Mesendoderm (in vitro differentiated cells): ENCODE data around the gene TMEM45B.
"Not testable (repeated sequence)": the region's sequence is repeated elsewhere in the genome, so short reads cannot be mapped to it uniquely, and the experiment has no call there.

Source experiments
- DNase-seq: peaks from one replicate; pipeline ENCODE4 v3.0.0; 2013
- H2AK5ac ChIP-seq: 2 replicates; pipeline ENCODE4 v1.6.1; 2013; ENCODE audit warnings: low read length, inconsistent platforms
- H2BK120ac ChIP-seq: 2 replicates; pipeline ENCODE4 v1.6.1; 2013; ENCODE audit warnings: low read depth, mild to moderate bottlenecking, low read length, moderate library complexity, mixed read lengths
- H2BK15ac ChIP-seq: replicated peaks from 2 replicates; pipeline ENCODE4 v1.6.1; 2013; ENCODE audit warnings: low read depth, mild to moderate bottlenecking, moderate library complexity
- H2BK5ac ChIP-seq: 2 replicates; pipeline ENCODE4 v1.6.1; 2013; ENCODE audit warnings: low read length, inconsistent platforms
- H3K18ac ChIP-seq: 2 replicates; pipeline ENCODE4 v1.6.1; 2013; ENCODE audit warnings: mild to moderate bottlenecking, low read length, mixed read lengths
- H3K23ac ChIP-seq: one replicate; pipeline ENCODE4 v1.6.1; 2013; ENCODE audit warnings: low read length
- H3K27ac ChIP-seq: 2 replicates; pipeline ENCODE4 v1.5.1; 2013; ENCODE audit warnings: low read depth, mild to moderate bottlenecking, inconsistent platforms, low read length, moderate library complexity
- H3K27me3 ChIP-seq: 2 replicates; pipeline ENCODE4 v1.6.1; 2013; ENCODE audit warnings: low read length, control low read depth, mild to moderate bottlenecking, inconsistent platforms; ENCODE audit not compliant: insufficient read depth, poor library complexity
- H3K36me3 ChIP-seq: 2 replicates; pipeline ENCODE4 v1.6.1; 2013; ENCODE audit warnings: low read length, inconsistent platforms; ENCODE audit not compliant: control insufficient read depth, insufficient read depth
- H3K4ac ChIP-seq: one replicate; pipeline ENCODE4 v1.6.1; 2013; ENCODE audit warnings: low read depth, mild to moderate bottlenecking, low read length, moderate library complexity
- H3K4me1 ChIP-seq: 2 replicates; pipeline ENCODE4 v1.6.1; 2013; ENCODE audit warnings: low read depth, low read length, inconsistent platforms; ENCODE audit not compliant: control insufficient read depth
- H3K4me2 ChIP-seq: 2 replicates; pipeline ENCODE4 v1.6.1; 2013; ENCODE audit warnings: low read length
- H3K4me3 ChIP-seq: 2 replicates; pipeline ENCODE4 v1.5.1; 2013; ENCODE audit warnings: mild to moderate bottlenecking, low read length
- H3K56ac ChIP-seq: one replicate; pipeline ENCODE4 v1.6.1; 2013; ENCODE audit warnings: low read length
- H3K79me1 ChIP-seq: 2 replicates; pipeline ENCODE4 v1.6.1; 2013; ENCODE audit warnings: low read length, inconsistent platforms
- H3K79me2 ChIP-seq: 2 replicates; pipeline ENCODE4 v1.6.1; 2013; ENCODE audit warnings: mild to moderate bottlenecking, low read length; ENCODE audit not compliant: control insufficient read depth, insufficient read depth
- H3K9ac ChIP-seq: 2 replicates; pipeline ENCODE4 v1.6.1; 2013; ENCODE audit warnings: low read length, inconsistent platforms
- H4K5ac ChIP-seq: one replicate; pipeline ENCODE4 v1.6.1; 2013; ENCODE audit warnings: low read length
- H4K8ac ChIP-seq: one replicate; pipeline ENCODE4 v1.6.1; 2013; ENCODE audit warnings: low read depth, mild to moderate bottlenecking, control low read depth, low read length, moderate library complexity
- WGBS: extraction: QIAGEN DNeasy Blood & Tissue Kit; methylation state at CpG from one replicate; pipeline ENCODE4 v1.1.7; 2013; ENCODE audit warnings: low lambda C conversion rate, missing lambda C conversion rate; ENCODE audit not compliant: insufficient coverage; ENCODE audit errors: extremely low coverage; 5-methylcytosine and 5-hydroxymethylcytosine counted together

Gene TMEM45B

DNA sequence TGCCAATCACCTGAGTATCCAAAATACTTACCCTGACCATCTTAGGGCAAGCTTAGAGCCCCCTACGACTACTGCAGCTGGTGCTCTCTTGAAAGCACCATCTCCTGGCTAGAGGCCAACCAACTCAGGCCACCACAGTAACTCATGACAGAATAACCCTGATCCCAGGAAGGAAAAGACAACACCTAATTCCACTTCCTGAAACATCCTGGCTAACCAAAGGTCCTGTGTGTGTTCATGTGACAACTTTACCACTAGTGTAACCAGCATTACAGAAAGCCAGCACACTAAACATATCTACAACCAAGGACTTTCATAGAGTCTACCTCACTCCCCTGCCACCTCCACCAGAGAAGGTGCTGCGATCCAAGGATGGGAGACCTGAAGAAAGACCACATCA, 17.4 kb upstream of the TMEM45B start:
- no peak overlapping the region for H4K5ac ChIP-seq
- no peaks in the 10 kb centered on the region for H3K27me3 ChIP-seq
- no CpG with 5 or more reads among the region's 2 CpGs for WGBS
- no peak overlapping the region for H3K56ac ChIP-seq
- no peak overlapping the region for H3K27ac ChIP-seq
- H3K9ac ChIP-seq = no peak overlapping the region
- H2AK5ac ChIP-seq = no peak overlapping the region
- no peak for DNase-seq
- H3K4ac ChIP-seq = no peak overlapping the region
- no peak overlapping the region for H3K4me3 ChIP-seq
- H3K36me3 ChIP-seq = no peaks in the 10 kb centered on the region
- H4K8ac ChIP-seq = no peak overlapping the region
- H2BK120ac ChIP-seq = no peak overlapping the region
- no peak overlapping the region for H2BK15ac ChIP-seq
- no peak overlapping the region for H2BK5ac ChIP-seq
- no peak overlapping the region for H3K4me2 ChIP-seq
- no peaks in the 10 kb centered on the region for H3K79me1 ChIP-seq
- H3K4me1 ChIP-seq = no peaks in the 10 kb centered on the region
- no peak overlapping the region for H3K18ac ChIP-seq
- H3K23ac ChIP-seq = no peak overlapping the region
- H3K79me2 ChIP-seq = no peaks in the 10 kb centered on the region

DNA sequence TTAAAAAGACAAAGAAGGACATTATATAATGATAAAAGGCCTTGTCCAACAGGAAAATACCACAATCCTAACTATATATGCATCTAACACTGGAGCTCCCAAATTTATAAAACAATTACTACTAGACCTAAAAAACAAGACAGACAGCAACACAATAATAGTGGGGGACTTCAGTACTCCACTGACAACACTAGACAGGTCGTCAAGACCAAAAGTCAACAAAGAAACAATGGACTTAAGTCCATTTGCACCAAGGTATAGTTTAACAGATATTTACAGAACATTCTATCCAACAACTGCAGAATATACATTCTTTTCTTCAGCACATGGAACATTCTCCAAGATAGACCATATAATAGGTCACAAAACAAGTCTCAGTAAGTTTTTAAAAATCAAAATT, 15.5 kb upstream of the TMEM45B start:
- not testable (repeated sequence) for H2BK5ac ChIP-seq, H3K4me1 ChIP-seq, H3K79me1 ChIP-seq, H3K56ac ChIP-seq, DNase-seq, H3K18ac ChIP-seq, H3K79me2 ChIP-seq, H3K4me2 ChIP-seq, H3K23ac ChIP-seq, H3K9ac ChIP-seq, H4K8ac ChIP-seq, H2BK120ac ChIP-seq, H3K27ac ChIP-seq, H3K4me3 ChIP-seq, H3K4ac ChIP-seq, H4K5ac ChIP-seq, H3K27me3 ChIP-seq, H2BK15ac ChIP-seq, H2AK5ac ChIP-seq, H3K36me3 ChIP-seq
- WGBS = no CpG with 5 or more reads among the region's 1 CpG

DNA sequence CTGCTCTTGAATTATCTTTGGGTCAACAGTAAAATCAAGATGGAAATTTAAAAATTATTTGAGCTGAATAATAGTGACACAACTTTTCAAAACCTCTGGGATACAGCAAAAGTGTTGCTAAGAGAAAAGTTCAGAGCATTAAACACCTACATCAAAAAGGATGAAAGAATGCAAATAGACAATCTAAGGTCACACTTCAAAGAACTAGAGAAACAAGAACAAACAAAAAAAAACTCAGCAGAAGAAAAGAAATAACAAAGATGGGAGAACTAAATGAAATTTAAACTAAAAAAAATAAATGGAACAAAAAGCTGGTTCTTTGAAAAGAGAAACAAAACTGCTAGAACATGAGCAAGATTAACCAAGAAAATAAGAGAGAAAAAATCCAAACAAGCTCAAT, 15.0 kb upstream of the TMEM45B start:
- H3K4me1 ChIP-seq = no peaks in the 10 kb centered on the region
- H4K5ac ChIP-seq = no peak overlapping the region
- H3K18ac ChIP-seq = no peak overlapping the region
- no peak overlapping the region for H2BK120ac ChIP-seq
- H3K4me3 ChIP-seq = no peak overlapping the region
- no peak overlapping the region for H2BK15ac ChIP-seq
- no peaks in the 10 kb centered on the region for H3K79me1 ChIP-seq
- no peak overlapping the region for H2AK5ac ChIP-seq
- DNase-seq = no peak
- no peak overlapping the region for H3K4ac ChIP-seq
- no peak overlapping the region for H3K9ac ChIP-seq
- H3K79me2 ChIP-seq = no peaks in the 10 kb centered on the region
- H2BK5ac ChIP-seq = no peak overlapping the region
- H3K4me2 ChIP-seq = no peak overlapping the region
- H3K36me3 ChIP-seq = no peaks in the 10 kb centered on the region
- H3K27ac ChIP-seq = no peak overlapping the region
- no peaks in the 10 kb centered on the region for H3K27me3 ChIP-seq
- H4K8ac ChIP-seq = no peak overlapping the region
- no peak overlapping the region for H3K56ac ChIP-seq
- H3K23ac ChIP-seq = no peak overlapping the region

DNA sequence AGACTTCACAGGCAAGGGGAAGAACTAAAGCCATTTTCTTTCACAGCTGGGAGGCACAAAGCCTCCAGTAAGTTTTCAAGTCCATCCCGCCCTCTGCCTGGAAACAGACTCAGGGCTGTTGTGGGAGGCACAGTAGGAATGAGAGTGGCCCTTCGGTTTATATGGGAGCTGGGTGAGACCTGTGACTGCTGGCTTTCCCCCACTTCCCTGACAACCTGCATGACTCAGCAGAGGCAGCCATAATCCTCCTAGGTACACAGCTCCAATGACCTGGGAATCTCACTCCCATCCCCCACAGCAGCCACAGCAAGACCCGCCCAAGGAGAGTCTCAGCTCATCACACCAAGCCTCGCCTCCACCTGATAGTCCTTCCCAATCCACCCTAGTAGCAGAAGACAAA, 12.1 kb upstream of the TMEM45B start:
- WGBS = no CpG with 5 or more reads among the region's 4 CpGs
- H4K5ac ChIP-seq = no peak overlapping the region
- H3K23ac ChIP-seq = no peak overlapping the region
- DNase-seq = peak; percentile 49
- no peak overlapping the region for H3K4me2 ChIP-seq
- no peak overlapping the region for H4K8ac ChIP-seq
- H3K9ac ChIP-seq = no peak overlapping the region
- H3K18ac ChIP-seq = no peak overlapping the region
- H3K36me3 ChIP-seq = no peaks in the 10 kb centered on the region
- no peak overlapping the region for H2AK5ac ChIP-seq
- no peak overlapping the region for H2BK120ac ChIP-seq
- H3K4me1 ChIP-seq = no peaks in the 10 kb centered on the region
- peak overlapping the region; percentile 10 for H3K56ac ChIP-seq
- no peak overlapping the region for H3K4me3 ChIP-seq
- H3K27me3 ChIP-seq = no peaks in the 10 kb centered on the region
- H3K79me2 ChIP-seq = no peaks in the 10 kb centered on the region
- no peak overlapping the region for H2BK15ac ChIP-seq
- no peak overlapping the region for H3K27ac ChIP-seq
- no peaks in the 10 kb centered on the region for H3K79me1 ChIP-seq
- H3K4ac ChIP-seq = no peak overlapping the region
- H2BK5ac ChIP-seq = no peak overlapping the region

DNA sequence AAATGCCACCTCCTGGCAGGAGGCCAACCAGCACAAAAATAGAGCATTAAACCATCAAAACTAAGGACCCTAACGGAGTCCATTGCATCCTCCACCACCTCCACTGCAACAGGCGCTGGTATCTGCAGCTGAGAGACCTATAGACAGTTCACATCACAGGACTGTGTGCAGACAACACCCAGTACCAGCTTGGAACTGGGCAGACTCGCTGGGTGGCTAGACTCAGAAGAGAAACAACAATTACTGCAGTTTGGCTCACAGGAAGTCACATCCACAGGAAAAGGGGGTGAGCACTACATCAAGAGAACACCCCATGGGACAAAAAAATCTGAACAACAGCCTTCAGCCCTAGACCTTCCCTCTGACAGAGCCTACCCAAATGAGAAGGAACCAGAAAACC, 11.6 kb upstream of the TMEM45B start:
- H3K4ac ChIP-seq = no peak overlapping the region
- no peak overlapping the region for H3K56ac ChIP-seq
- H3K27ac ChIP-seq = no peak overlapping the region
- no peak for DNase-seq
- H3K36me3 ChIP-seq = no peaks in the 10 kb centered on the region
- H3K4me1 ChIP-seq = no peaks in the 10 kb centered on the region
- no peak overlapping the region for H2AK5ac ChIP-seq
- WGBS = no CpG with 5 or more reads among the region's 3 CpGs
- H3K18ac ChIP-seq = no peak overlapping the region
- H3K79me1 ChIP-seq = no peaks in the 10 kb centered on the region
- no peak overlapping the region for H3K4me2 ChIP-seq
- no peak overlapping the region for H3K4me3 ChIP-seq
- no peaks in the 10 kb centered on the region for H3K27me3 ChIP-seq
- no peak overlapping the region for H2BK120ac ChIP-seq
- no peak overlapping the region for H3K23ac ChIP-seq
- no peaks in the 10 kb centered on the region for H3K79me2 ChIP-seq
- no peak overlapping the region for H4K5ac ChIP-seq
- H2BK5ac ChIP-seq = no peak overlapping the region
- H3K9ac ChIP-seq = no peak overlapping the region
- H2BK15ac ChIP-seq = no peak overlapping the region
- no peak overlapping the region for H4K8ac ChIP-seq

DNA sequence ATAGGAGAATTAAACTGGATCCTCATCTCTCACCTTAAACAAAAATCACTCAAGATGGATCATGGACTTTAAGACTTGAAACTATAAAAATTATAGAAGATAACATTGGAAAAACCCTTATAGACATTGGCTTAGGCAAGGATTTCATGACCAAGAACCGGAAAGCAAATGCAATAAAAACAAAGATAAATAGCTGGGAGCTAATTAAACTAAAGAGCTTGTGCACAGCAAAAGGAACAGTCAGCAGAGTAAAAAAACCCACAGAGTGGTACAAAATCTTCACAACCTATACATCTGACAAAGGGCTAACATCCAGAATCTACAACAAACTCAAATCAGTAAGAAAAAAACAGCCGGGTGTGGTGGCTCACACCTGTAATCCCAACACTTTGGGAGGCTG, 7.4 kb upstream of the TMEM45B start:
- not testable (repeated sequence) for H4K8ac ChIP-seq, H3K23ac ChIP-seq, H3K79me2 ChIP-seq, H3K27me3 ChIP-seq, H2BK15ac ChIP-seq, H4K5ac ChIP-seq, H2BK120ac ChIP-seq, H3K4me1 ChIP-seq, DNase-seq, H3K79me1 ChIP-seq, H3K4ac ChIP-seq, H3K4me3 ChIP-seq, H3K36me3 ChIP-seq, H2AK5ac ChIP-seq, H2BK5ac ChIP-seq, H3K18ac ChIP-seq, H3K4me2 ChIP-seq, H3K9ac ChIP-seq, H3K27ac ChIP-seq, H3K56ac ChIP-seq
- WGBS = no CpG with 5 or more reads among the region's 2 CpGs
